Neuronal stem cell (in vitro differentiated cells): ENCODE results near the gene ZNF343.
A peak's percentile ranks its signal among the peaks of the same experiment; 100 is the strongest.
"Not testable (repeated sequence)": the region's sequence is repeated elsewhere in the genome, so short reads cannot be mapped to it uniquely, and the experiment has no call there.

Source experiments
- DNase-seq: peaks from one replicate; pipeline ENCODE4 v3.0.0-alpha.2; 2013; ENCODE audit warnings: low spot score
- H2AFZ ChIP-seq: one replicate; pipeline ENCODE4 v1.6.1; 2013; ENCODE audit warnings: mild to moderate bottlenecking, low read length, inconsistent platforms
- H2AK5ac ChIP-seq: 2 replicates; pipeline ENCODE4 v1.6.1; 2013; ENCODE audit warnings: low read depth, mild to moderate bottlenecking, inconsistent platforms, low read length, moderate library complexity, mixed read lengths
- H2BK120ac ChIP-seq: 2 replicates; pipeline ENCODE4 v1.6.1; 2013; ENCODE audit warnings: low read depth, mild to moderate bottlenecking, inconsistent platforms, low read length, moderate library complexity, mixed read lengths
- H2BK12ac ChIP-seq: one replicate; pipeline ENCODE4 v1.6.1; 2013; ENCODE audit warnings: low read length, inconsistent platforms
- H2BK15ac ChIP-seq: 2 replicates; pipeline ENCODE4 v1.6.1; 2013; ENCODE audit warnings: mild to moderate bottlenecking, low read length, inconsistent platforms, mixed read lengths
- H2BK5ac ChIP-seq: one replicate; pipeline ENCODE4 v1.6.1; 2013; ENCODE audit warnings: inconsistent platforms, mild to moderate bottlenecking, low read length, moderate library complexity
- H3K14ac ChIP-seq: one replicate; pipeline ENCODE4 v1.6.1; 2013; ENCODE audit warnings: low read length, inconsistent platforms
- H3K18ac ChIP-seq: 2 replicates; pipeline ENCODE4 v1.6.1; 2013; ENCODE audit warnings: low read length, inconsistent platforms
- H3K23ac ChIP-seq: 2 replicates; pipeline ENCODE4 v1.6.1; 2013; ENCODE audit warnings: low read depth, mild to moderate bottlenecking, mixed read lengths, low read length, inconsistent platforms; ENCODE audit not compliant: poor library complexity
- H3K27ac ChIP-seq: replicated peaks from 3 replicates; pipeline ENCODE4 v1.5.1; 2013; ENCODE audit warnings: low read length, inconsistent platforms
- H3K27me3 ChIP-seq, 3 experiments: 2 replicates each; pipeline ENCODE4 v1.6.1; 2013; ENCODE audit warnings: low read length in 3 of 3, mild to moderate bottlenecking in 2 of 3, inconsistent platforms in 1 of 3, low read depth in 1 of 3, mixed read lengths in 1 of 3, moderate library complexity in 1 of 3; ENCODE audit not compliant: control insufficient read depth in 3 of 3, insufficient read depth in 3 of 3
- H3K36me3 ChIP-seq, 2 donors: replicated peaks in 1 of 2; 2 replicates each; pipeline ENCODE4 v1.6.1; 2013; ENCODE audit warnings: low read length in 2 of 2; ENCODE audit not compliant: control insufficient read depth in 2 of 2, insufficient read depth in 2 of 2
- H3K4ac ChIP-seq: 2 replicates; pipeline ENCODE4 v1.6.1; 2013; ENCODE audit warnings: inconsistent platforms, mild to moderate bottlenecking, low read length, moderate library complexity
- H3K4me1 ChIP-seq, 2 donors: 1 replicate in 1 of 2; 2 replicates in 1 of 2; pipeline ENCODE4 v1.6.1; 2013; ENCODE audit warnings: low read length in 2 of 2, low read depth in 1 of 2; ENCODE audit not compliant: control insufficient read depth in 2 of 2, insufficient read depth in 1 of 2
- H3K4me2 ChIP-seq: one replicate; pipeline ENCODE4 v1.6.1; 2013; ENCODE audit warnings: mild to moderate bottlenecking, low read length, inconsistent platforms; ENCODE audit not compliant: insufficient read depth, poor library complexity, severe bottlenecking
- H3K4me3 ChIP-seq, 2 donors: 2 replicates each; pipeline ENCODE4 v1.5.1; 2013; ENCODE audit warnings: low read length in 2 of 2, mild to moderate bottlenecking in 2 of 2, inconsistent platforms in 1 of 2, moderate library complexity in 1 of 2
- H3K79me1 ChIP-seq: one replicate; pipeline ENCODE4 v1.6.1; 2013; ENCODE audit warnings: low read depth, mild to moderate bottlenecking, inconsistent platforms, low read length, moderate library complexity
- H3K9ac ChIP-seq: one replicate; pipeline ENCODE4 v1.6.1; 2013; ENCODE audit warnings: mild to moderate bottlenecking, low read depth, low read length, inconsistent platforms; ENCODE audit not compliant: poor library complexity
- H3K9me3 ChIP-seq, 2 donors: replicated peaks in 1 of 2; 2 replicates each; pipeline versions ENCODE3 to v1.6.1; 2013; ENCODE audit warnings: low read length in 2 of 2, mild to moderate bottlenecking in 2 of 2, inconsistent platforms in 1 of 2, low read depth in 1 of 2, mixed read lengths in 1 of 2, moderate library complexity in 1 of 2; ENCODE audit not compliant: control insufficient read depth in 2 of 2, insufficient read depth in 1 of 2
- H4K8ac ChIP-seq: one replicate; pipeline ENCODE4 v1.6.1; 2013; ENCODE audit warnings: low read depth, mild to moderate bottlenecking, inconsistent platforms, low read length, moderate library complexity
- H4K91ac ChIP-seq: one replicate; pipeline ENCODE4 v1.6.1; 2013; ENCODE audit warnings: low read length, low read depth, mild to moderate bottlenecking, inconsistent platforms; ENCODE audit not compliant: poor library complexity
- WGBS, 2 donors: extraction: QIAGEN DNeasy Blood & Tissue Kit; methylation state at CpG; one replicate each; pipeline ENCODE4 v1.1.7; 2013; ENCODE audit warnings: missing lambda C conversion rate in 2 of 2, mixed read lengths in 1 of 2; ENCODE audit not compliant: insufficient read length in 2 of 2, insufficient replicate concordance in 1 of 2; ENCODE audit errors: extremely low coverage in 2 of 2; 5-methylcytosine and 5-hydroxymethylcytosine counted together

Gene ZNF343

GRCh38 chr20:2523919-2524708, 15.4 kb upstream of the ZNF343 start:
- Histone ChIP-seq H2BK15ac (no peak overlapping the region), H3K4me1 (peaks cover 0 to 5% of the 10 kb centered on the region in 2 donors), H4K91ac (no peak overlapping the region), H2BK5ac (peak overlapping the region; percentile 70), H4K8ac (no peak overlapping the region), H3K27ac (no peak overlapping the region), H3K79me1 (no peaks in the 10 kb centered on the region), H3K9me3 (peaks cover 0 to 9% of the 10 kb centered on the region in 2 donors), H2BK12ac (no peak overlapping the region), H2AFZ (peak overlapping the region; percentile 98), H2BK120ac (no peak overlapping the region), H3K4me3 (peak overlapping the region; percentile 65 to 80), H2AK5ac (no peak overlapping the region), H3K36me3 (no peaks in the 10 kb centered on the region), H3K23ac (no peak overlapping the region), H3K18ac (peak overlapping the region; percentile 94), H3K9ac (no peak overlapping the region), H3K4me2 (peak overlapping the region; percentile 70), H3K4ac (no peak overlapping the region), H3K14ac (no peak overlapping the region), H3K27me3 (peaks cover 0 to 19% (median 0%) of the 10 kb centered on the region in 3 experiments)
- WGBS, 2 donors, result no CpG with 5 or more reads among the region's 26 CpGs
- DNase-seq, result peak; percentile 81

- not testable (repeated sequence) for H3K79me1 ChIP-seq, H3K14ac ChIP-seq, H2BK15ac ChIP-seq, H2AK5ac ChIP-seq, H3K4me3 ChIP-seq, H4K8ac ChIP-seq, H3K4me2 ChIP-seq, H3K9me3 ChIP-seq, H3K4ac ChIP-seq, H3K36me3 ChIP-seq, H3K23ac ChIP-seq, H3K27ac ChIP-seq, H3K9ac ChIP-seq, H2BK5ac ChIP-seq, H2BK12ac ChIP-seq, H4K91ac ChIP-seq, H2BK120ac ChIP-seq, H3K4me1 ChIP-seq, DNase-seq, H2AFZ ChIP-seq, H3K18ac ChIP-seq
- WGBS, 2 donors, result no CpG with 5 or more reads among the region's 5 CpGs
- peaks cover 0 to 20% (median 0%) of the 10 kb centered on the region in 3 experiments for H3K27me3 ChIP-seq
Measured at GRCh38 chr20:2522826-2523429, 14.2 kb upstream of the ZNF343 start.

- Histone ChIP-seq H3K14ac (no peak overlapping the region), H3K9ac (no peak overlapping the region), H3K27me3 (peaks cover 0 to 20% (median 0%) of the 10 kb centered on the region in 3 experiments), H4K91ac (no peak overlapping the region), H2BK12ac (no peak overlapping the region), H3K9me3 (peaks cover 0 to 5% of the 10 kb centered on the region in 2 donors), H3K4me3 (no peak overlapping the region), H2BK120ac (no peak overlapping the region), H3K23ac (no peak overlapping the region), H3K4ac (no peak overlapping the region), H3K18ac (no peak overlapping the region), H2BK5ac (no peak overlapping the region), H2AFZ (peak overlapping the region; percentile 5), H2BK15ac (no peak overlapping the region), H2AK5ac (no peak overlapping the region), H3K36me3 (no peaks in the 10 kb centered on the region), H3K27ac (no peak overlapping the region), H4K8ac (no peak overlapping the region), H3K79me1 (no peaks in the 10 kb centered on the region), H3K4me1 (peaks cover 0 to 3% of the 10 kb centered on the region in 2 donors), H3K4me2 (no peak overlapping the region)
- peak; percentile 37 for DNase-seq
- WGBS, 2 donors, result no CpG with 5 or more reads among the region's 10 CpGs
Measured at GRCh38 chr20:2521369-2522305, 12.9 kb upstream of the ZNF343 start.
